GM18517 (cell line): ENCODE results near the gene PSMD4.
A peak's percentile ranks its signal among the peaks of the same experiment; 100 is the strongest.
"Not testable (repeated sequence)": the region's sequence is repeated elsewhere in the genome, so short reads cannot be mapped to it uniquely, and the experiment has no call there.

Source experiments
- ATAC-seq: cut with Tn5 transposase; IDR thresholded peaks from one replicate; pipeline ENCODE4 v1.9.1; 2021; ENCODE audit warnings: mild to moderate bottlenecking, moderate library complexity; ENCODE audit not compliant: unreplicated experiment

PSMD4 gene

DNA sequence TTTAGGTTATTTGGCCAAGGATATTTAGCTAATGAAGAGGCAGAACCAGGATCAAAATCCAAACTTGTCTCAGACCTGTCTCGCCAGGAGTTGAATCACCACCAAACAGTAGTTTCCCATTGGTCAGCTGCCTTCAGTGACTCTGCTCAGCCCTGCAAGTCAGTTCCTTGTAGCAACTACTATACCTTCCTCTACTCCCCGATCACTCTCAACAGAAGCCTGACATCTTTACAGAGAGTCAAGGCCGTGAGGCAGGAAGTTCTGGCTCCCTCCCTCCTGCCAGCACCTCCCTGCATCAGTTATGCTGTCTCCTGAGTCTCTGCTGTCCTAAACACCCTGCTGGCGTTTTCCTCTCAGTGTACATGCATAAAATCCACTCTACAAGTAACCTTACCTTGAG is 13.2 kb downstream of the PSMD4 start:
- no peak for ATAC-seq

DNA sequence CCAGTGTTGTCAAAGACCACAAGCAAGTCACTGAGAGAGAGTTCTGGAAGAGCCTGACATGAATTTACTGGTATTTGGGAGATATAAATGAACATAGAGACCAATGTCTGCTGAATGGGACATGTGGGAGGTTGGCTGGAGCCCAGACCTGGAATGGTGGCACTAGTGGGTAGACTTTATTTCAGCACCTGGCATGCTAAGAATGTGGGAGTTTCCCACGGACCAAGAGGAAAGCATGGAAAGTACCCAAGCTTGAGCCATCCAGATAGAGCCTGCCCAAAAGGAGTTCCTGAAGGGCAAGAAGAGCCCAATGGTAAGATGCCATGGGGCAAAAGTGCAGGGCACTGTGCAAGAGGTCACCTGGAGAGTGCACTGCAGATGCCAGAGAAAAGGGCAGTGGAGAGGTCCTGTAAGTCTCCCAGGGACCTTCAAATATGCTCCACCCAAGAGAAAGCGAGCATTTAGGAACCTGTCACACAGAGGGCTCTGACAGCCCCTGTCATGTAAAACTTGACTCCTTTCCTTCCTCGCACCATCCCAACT is 19.5 kb downstream of the PSMD4 start:
- ATAC-seq = no peak

DNA sequence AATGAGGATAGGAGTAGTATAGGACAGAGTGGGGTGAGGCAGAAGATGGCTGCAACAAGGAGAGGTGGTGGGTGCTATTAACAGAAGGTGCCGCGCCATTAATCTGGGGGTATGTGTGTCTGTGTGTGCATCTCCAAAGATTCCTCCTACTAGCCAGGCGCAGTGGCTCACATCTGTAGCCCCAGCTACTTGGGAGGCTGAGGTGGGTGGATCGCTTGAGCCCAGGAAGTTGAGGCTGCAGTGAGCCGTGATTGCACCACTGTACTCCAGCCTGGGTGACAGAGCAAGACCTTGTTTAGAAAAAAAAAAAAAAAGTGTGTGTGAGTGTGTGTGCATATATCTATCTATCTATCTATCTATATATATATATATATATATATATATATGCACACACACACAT is 20.8 kb downstream of the PSMD4 start:
- ATAC-seq = not testable (repeated sequence)

- ATAC-seq = no peak
Measured at GRCh38 chr1:151277249-151277648, 22.7 kb downstream of the PSMD4 start.

- ATAC-seq = peak; percentile 40
Measured at GRCh38 chr1:151281225-151281968, 26.9 kb downstream of the PSMD4 start.

- ATAC-seq = peak; percentile 86
Measured at GRCh38 chr1:151281969-151282882, 27.7 kb downstream of the PSMD4 start, which contains the start of gene ZNF687. ZNF687 (plus strand) TSS chr1:151282299; CDS start chr1:151286292, 3,993 bp downstream.

DNA sequence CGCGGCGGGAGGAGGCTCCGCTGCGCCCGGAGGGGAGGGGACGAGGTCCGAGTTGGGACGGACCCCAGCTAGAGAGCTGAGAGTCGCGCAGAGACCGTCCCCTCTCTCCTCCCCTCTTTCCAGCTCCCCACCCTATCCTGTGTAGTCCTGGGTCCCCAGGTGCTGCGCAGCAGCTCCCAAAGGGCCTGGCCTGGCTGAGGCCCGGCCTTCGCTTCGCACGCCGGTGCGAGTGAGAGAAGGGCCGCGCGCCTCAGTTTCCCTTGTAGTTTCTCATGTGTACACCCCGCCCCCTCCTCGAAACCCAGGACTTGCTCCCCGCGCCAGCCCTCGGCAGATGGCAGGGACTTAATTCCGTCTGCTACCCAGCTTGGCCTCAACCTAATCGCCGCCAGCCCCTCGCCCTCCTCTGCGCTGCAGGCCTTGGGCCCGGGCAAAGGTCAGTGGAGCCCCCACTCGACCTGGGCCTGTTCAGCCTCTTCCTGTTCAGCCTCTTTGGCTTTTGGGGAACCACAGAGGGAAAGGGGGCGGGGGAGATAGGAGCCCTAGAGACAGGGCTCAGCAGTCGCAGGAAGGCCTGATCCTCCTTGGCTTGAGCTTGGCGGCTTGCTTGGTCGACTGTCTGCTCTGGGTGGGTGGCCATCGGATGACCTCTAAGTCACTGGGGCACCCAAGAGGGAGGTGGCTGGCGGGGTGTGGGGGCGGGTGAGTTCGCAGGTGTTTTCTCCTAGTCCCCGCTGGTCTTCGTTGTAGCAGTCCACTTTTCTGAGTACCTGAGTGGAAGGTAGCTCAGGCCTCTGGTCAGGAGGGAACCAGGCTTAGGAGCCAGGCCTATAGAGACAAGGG is 28.6 kb downstream of the PSMD4 start:
- no peak for ATAC-seq

DNA sequence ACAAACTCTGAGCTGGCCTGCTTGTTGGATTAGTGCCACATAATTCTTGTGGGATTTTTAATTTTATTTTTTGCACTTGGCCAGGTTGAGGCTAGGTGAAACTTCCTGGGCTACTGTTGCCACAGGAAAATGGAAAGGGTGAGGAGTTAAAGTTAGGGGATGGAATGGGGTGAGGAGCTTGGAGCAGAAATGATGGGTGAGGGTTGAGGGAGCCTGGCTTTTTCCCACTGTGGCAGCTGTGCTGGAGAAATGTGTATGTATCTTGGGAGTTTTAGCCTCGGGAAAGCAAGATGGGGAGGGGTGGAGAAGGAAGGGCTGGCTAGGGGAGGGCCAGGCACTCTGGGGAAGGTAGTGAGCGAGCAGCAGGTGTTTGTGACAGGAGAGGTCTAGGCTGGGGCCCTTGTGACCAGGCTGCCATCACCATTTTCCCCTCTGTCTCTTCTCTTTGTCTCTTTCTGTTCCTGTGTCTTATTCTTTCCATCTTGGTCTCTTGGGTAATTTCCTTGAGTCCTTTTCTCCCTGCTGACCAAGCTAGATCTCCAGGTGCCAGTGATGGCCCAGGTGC is 29.6 kb downstream of the PSMD4 start:
- no peak for ATAC-seq

DNA sequence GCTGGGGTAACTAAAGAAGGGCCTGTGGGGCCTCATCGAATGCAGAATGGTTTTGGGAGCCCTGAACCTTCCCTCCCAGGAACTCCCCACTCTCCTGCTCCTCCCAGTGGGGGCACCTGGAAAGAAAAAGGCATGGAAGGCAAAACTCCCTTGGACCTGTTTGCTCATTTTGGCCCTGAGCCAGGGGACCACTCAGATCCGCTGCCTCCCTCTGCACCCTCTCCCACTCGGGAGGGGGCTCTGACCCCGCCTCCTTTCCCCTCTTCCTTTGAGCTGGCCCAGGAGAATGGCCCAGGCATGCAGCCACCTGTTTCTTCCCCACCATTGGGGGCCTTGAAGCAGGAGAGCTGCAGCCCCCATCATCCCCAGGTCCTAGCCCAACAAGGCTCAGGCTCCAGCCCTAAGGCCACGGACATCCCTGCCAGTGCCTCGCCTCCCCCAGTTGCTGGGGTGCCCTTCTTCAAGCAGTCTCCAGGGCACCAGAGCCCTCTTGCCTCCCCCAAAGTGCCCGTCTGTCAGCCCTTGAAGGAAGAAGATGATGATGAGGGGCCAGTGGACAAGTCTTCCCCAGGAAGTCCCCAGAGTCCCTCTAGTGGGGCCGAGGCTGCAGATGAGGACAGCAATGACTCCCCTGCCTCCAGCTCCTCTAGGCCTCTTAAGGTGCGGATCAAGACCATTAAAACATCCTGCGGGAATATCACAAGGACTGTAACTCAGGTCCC is 32.2 kb downstream of the PSMD4 start:
- no peak for ATAC-seq

GRCh38 chr1:151287341-151287699 is 32.8 kb downstream of the PSMD4 start:
- no peak for ATAC-seq

DNA sequence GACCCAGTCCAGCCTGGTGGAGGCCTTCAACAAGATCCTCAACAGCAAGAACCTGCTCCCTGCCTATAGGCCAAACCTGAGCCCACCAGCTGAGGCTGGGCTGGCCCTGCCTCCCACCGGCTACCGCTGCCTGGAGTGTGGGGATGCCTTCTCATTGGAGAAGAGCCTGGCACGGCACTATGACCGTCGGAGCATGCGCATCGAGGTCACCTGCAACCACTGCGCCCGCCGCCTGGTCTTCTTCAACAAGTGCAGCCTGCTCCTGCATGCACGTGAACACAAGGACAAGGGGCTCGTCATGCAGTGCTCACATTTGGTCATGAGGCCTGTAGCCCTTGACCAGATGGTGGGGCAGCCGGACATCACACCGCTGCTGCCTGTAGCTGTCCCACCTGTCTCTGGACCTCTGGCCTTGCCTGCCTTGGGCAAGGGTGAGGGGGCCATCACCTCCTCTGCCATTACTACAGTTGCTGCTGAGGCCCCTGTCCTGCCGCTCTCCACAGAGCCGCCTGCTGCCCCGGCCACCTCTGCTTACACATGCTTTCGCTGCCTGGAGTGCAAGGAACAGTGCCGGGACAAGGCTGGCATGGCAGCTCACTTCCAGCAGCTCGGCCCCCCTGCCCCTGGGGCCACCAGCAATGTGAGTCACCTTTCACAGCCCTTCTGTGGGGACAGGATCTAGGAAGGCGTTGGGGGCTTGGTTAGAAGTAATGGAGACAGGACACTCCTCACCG is 33.4 kb downstream of the PSMD4 start:
- ATAC-seq = no peak

- ATAC-seq = no peak
Measured at GRCh38 chr1:151288502-151288901, 34.0 kb downstream of the PSMD4 start.

GRCh38 chr1:151289080-151289935 is 34.8 kb downstream of the PSMD4 start:
- no peak for ATAC-seq

- no peak for ATAC-seq
Measured at GRCh38 chr1:151289991-151290708, 35.6 kb downstream of the PSMD4 start.

- ATAC-seq = no peak
Measured at GRCh38 chr1:151290709-151291303, 36.3 kb downstream of the PSMD4 start.

DNA sequence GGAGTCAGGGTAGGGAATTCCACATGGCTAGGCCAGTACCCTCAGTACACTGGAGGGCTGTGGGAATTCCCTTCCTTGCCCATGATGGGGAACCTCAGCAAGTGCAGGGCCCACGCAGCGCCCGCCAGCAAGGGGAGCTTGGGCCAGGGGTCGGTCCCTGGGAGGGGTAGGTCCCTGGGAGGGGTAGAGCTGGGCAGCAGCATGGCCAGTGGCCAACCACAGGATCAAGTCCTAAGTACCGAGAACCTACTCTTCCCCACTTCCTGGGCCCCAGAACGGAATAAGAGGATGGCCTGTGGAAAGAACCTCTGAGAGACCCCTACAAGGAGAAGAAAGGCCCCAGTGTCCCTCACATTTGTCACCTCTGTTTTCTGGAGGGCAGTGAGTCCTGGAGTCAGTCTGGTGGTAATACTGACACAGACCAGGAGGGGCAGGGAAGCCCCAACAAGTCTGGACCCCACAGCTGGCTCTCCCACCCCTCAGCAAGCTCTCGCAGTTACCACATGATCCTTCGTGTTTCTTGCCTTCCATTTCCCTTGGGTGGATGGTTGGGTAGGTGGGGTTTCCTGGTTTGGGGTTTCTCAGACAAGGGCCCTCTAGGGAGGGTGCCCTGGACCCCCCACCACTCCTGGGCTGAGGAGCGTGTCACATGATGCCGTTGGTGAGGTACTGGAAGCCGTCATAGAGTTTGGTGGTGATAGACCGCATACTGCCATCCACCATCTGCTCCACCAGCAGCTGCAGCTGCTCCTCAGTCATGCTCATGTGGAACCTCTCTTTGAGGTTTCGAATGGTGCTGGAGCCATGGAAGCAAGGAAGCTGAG is 37.9 kb downstream of the PSMD4 start:
- ATAC-seq = no peak
